HG02678 (cell line): ENCODE results near the gene GRID2IP.
"Not testable (repeated sequence)": the region's sequence is repeated elsewhere in the genome, so short reads cannot be mapped to it uniquely, and the experiment has no call there.

Source experiments
- ATAC-seq: cut with Tn5 transposase; IDR thresholded peaks from one replicate; pipeline ENCODE4 v1.9.1; 2021; ENCODE audit warnings: mild to moderate bottlenecking, moderate library complexity; ENCODE audit not compliant: unreplicated experiment

The GRID2IP gene

DNA sequence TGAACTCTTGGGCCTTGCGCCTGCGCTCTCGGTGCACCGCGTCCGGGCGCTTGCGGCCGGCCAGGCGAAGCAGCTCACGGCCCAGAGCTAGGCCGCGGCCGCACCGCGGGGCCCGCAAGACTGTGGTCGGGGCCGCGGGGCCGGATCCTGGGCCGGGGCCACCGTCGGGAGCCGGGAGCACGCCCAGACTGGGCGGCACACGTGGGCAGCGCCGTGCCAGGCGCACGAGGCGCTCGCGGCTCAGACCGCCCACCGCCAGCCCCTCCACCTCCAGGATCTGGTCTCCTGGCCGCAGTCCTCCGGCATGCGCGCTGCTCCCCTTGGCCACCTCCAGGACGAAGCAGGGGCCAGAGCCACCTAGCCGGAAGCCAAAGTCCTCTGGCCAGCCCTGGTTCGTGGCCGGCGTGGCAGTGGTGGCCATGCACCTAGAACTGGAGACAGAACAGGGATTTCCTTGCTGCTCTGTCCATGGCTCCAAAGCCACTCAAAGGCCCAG, at the start of gene GRID2IP:
Gene GRID2IP, minus strand, starts transcription at position 446 of the 496 bp plus-strand sequence. Its CDS starts 25 bp downstream, at position 421.
- no peak for ATAC-seq

DNA sequence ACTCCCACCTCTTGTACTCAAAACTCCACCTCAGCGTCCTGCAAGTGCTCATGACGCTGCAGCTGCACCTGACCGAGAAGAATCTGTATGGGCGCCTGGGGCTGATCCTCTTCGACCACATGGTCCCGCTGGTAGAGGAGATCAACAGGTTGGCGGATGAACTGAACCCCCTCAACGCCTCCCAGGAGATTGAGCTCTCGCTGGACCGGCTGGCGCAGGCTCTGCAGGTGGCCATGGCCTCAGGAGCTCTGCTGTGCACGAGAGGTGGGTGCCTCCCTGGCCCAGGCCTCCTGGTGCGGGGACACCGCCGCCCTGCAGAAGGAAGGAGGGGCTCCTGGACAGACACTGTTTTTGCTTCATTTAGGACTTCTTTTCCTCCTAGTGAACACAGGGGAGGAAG, 48.8 kb upstream of the GRID2IP start:
- no peak for ATAC-seq

DNA sequence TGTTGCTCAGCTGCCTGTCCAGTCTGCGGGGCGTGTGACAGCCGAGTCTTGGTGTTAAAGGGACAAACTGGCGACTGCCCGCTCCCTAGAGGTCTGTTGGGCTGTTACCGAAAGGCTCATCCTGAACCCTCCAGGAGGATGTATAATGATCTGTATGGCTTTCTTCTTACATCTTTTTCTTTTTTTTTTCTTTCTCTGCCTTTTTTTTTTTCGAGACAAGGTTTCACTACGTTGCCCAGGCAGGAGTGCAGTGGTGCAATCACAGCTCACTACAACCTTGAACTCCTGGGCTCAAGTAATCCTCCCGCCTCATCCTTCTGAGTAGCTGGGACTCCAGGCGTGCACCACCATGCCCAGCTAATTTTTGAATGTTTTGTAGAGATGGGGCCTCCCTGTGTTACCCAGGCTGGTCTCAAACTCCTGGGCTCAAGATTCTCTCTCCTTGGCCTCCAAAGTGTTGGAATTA, 39.4 kb upstream of the GRID2IP start:
- peak; percentile 22 for ATAC-seq

DNA sequence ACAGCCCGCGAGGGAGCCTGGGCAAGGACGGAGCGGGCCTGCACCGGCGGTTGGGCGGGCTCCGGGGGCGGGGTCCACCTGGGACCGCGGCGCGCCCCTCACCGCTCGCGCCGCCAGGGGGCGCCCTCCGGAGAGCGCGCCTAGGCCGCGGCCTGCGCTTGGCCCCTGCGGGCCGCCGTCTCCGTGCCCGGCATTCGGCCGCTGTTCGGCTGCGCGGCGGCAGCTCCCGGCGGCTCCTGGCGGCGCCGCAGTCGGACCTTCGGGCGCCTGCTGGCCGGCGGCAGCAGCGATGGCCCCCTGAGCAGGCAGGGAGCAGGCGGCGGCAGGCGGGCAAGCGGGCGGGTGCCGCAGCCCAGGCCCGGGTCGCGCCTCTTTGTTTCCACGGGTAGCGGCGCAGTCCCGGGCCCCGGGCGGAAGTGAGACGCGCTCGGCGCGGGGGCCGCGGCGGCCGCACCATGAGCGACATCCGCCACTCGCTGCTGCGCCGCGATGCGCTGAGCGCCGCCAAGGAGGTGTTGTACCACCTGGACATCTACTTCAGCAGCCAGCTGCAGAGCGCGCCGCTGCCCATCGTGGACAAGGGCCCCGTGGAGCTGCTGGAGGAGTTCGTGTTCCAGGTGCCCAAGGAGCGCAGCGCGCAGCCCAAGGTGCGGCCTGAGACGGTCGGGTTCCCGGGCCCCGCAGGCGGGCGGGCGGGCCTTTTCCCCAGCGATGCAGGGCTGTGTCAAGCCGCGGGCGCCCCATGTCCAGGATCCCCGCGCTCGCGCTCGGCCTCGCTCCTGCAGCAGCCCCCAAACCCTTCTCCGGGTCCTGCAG, 38.8 kb upstream of the GRID2IP start, which contains the start of gene INTS15:
Gene INTS15, plus strand, starts transcription at position 193 of the 816 bp plus-strand sequence. Its CDS starts 263 bp downstream, at position 456.
- peak; percentile 86 for ATAC-seq

DNA sequence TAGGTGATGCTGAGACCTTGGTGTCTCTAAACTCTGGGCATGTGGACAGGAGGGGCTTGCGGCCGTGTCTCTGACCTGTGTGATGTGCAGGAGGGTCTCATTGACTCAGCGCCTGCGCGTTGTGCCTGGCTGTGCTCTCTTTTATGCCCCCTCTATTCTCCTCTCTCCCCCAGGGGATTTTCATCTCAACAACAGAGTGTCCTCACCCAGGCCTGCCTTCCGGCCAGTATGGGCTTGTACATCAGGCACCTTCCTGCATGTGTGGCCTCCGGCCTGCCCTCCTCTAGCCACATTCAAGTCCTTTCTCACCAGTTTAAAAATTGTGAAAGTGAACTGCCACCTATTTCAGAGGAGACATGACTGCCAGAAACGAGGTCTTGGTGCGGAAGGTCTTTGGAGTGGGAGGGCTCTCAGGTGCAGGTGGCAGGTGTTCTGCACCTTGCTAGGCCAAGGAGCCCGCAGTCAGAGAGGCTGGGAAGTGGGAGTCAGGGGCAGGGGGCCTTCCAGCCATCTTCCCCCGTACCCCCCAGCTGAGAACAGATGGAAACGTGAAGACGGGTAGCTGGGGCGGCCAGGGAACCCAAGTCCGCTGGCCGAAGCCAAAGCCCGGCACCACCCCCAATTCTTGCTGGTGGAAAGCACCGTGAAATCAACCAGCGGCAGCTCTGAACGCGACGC, 38.0 kb upstream of the GRID2IP start:
- ATAC-seq = no peak

DNA sequence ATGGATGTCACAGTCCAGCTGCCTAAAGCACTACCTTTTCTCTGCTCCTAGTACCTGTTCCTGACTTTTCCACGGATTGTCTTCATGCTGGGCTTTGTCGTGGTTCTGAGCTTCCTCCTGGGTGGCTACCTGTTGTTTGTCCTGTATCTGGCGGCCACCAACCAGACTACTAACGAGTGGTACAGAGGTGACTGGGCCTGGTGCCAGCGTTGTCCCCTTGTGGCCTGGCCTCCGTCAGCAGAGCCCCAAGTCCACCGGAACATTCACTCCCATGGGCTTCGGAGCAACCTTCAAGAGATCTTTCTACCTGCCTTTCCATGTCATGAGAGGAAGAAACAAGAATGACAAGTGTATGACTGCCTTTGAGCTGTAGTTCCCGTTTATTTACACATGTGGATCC, 37.3 kb upstream of the GRID2IP start:
- no peak for ATAC-seq

DNA sequence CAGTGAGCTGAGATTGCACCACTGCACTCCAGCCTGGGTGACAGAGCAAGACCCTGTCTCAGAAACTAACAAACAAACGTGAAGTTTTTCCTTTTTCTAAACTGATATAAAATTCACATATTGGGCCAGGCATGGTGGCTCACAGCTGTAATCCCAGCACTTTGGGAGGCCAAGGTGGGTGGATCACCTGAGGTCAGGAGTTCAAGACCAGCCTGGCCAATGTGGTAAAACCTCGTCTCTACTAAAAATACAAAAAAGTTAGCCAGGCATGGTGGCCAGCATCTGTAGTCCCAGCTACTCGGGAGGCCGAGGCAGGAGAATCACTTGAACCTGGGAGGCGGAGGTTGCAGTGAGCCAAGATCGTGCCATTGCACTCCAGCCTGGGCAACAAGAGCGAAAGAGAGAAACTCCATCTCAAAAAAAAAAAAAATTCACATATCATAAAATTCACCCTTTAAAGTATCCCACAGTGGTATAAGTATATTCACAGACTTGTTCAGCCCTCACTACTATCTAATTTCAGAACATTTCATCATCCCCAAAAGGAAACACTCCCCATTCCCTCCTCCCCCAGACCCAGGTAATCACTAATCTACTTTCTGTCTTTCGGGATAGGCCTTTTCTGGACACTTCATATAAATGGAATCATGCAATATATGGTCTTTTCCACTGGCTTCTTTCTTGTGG, 34.6 kb upstream of the GRID2IP start:
- not testable (repeated sequence) for ATAC-seq

DNA sequence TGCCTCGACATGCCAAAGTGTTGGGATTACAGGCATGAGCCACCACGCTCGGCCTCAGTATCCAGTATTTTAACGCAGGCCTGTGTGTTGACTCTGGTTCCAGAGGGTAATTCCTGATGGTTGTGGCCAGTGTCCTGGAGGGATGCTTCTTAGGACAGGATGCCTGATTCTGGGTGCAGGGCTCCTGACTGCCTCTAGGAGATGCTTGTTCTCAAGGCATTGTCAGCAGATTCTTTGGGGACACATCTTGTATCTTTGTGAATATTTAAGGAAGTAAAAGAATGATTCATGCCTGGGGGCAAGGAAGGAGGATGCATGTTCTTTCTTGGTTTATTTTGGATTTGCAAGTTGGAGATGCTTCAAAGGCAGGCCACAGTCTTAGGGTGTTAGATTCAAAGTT, 28.2 kb upstream of the GRID2IP start:
- no peak for ATAC-seq

DNA sequence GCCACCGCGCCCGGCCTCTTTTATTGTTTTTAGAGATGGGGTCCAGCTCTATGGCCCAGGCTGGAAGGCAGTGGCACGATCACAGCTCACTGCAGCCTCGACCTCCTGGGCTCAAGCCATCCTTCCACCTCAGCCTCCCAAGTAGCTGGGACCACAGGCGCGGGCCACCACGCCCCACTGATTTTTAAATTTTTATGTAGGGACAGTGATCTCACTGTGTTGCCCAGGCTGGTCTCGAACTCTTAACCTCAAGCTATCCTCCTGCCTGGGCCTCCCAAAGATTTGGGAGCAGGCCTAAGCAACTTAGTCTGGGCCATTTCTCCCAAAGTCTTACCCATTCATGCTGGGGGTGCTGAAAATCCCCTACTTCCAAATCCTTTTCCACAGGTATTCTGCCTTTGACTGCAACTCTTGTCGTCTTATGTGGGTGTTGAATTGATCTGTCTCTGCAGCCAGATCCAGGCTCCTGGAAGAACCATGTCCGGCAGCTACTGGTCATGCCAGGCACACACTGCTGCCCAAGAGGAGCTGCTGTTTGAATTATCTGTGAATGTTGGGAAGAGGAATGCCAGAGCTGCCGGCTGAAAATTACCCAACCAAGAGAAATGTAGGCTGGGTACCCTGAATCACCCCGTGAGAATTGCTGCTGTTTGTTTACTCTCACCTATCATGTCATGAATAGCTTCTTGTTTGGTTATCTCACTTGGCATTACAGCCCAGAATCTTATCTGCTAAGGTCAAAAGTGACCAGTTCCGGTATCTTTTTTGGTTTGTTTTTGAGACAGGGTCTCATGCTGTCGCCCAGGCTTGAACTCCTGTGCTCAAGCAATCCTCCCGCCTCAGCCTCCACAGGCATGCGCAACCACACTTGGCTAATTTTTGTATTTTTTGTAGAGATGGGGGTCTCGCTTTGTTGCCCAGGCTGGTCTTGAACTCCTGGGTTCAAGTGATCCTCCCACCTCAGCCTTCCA, 27.1 kb upstream of the GRID2IP start:
- no peak for ATAC-seq

DNA sequence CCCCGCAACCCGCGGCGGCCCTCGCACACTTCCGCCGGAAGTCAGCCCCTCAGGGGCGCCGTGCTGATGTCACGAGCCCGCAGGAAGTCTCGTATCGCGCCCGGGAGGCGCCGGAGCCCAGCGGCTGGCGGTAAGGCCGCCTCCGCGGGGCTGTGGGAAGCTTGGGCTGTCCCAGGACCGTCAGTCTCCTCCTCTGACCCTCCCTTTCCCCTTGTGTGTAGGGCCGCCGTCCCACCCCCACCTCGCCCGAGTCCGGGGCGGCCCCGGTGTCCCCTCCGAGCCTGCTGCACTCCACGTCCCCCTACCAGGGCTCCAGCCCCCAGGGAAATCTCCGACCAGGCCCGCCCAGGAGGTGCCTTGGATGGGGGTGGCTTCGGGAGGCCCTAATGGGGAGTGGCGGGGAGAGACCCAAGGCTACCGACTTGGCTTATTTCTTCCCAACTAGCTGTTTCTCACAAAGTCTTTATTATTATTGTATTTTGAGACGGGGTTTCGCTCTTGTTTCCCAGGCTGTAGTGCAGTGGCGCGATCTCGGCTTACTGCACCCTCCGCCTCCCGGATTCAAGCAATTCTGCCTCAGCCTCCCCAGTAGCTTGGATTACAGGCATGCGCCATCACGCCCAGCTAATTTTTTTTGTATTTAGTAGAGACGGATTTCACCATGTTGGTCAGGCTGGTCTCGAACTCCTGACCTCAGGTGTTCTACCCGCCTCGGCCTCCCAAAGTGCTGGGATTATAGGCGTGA, 26.3 kb upstream of the GRID2IP start, which contains the start of gene ZDHHC4:
Gene ZDHHC4, plus strand, starts transcription at position 86 of the 745 bp plus-strand sequence. CDS start 3,108 bp downstream, outside the sequence.
- ATAC-seq = peak; percentile 98

DNA sequence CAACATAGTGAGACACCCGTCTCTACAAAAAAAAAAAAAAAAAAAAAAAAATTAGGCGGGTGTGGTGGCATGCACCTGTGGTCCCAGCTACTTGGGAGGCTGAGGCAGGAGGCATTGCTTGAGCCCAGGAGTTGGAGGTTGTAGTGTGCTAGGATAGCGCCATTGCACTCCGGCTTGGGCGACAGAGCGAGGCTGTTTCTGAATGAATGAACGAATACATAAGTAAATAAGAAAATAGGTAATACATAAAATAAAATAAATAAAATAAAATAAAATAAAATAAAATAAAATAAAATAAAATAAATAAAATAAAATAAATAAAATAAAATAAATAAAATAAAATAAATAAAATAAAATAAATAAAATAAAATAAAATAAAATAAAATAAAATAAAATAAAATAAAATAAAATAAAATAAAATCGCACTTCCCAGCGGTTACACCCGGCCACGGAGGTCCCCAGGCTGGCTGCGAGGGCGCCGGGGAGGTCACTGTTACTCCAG, 25.7 kb upstream of the GRID2IP start:
- not testable (repeated sequence) for ATAC-seq

DNA sequence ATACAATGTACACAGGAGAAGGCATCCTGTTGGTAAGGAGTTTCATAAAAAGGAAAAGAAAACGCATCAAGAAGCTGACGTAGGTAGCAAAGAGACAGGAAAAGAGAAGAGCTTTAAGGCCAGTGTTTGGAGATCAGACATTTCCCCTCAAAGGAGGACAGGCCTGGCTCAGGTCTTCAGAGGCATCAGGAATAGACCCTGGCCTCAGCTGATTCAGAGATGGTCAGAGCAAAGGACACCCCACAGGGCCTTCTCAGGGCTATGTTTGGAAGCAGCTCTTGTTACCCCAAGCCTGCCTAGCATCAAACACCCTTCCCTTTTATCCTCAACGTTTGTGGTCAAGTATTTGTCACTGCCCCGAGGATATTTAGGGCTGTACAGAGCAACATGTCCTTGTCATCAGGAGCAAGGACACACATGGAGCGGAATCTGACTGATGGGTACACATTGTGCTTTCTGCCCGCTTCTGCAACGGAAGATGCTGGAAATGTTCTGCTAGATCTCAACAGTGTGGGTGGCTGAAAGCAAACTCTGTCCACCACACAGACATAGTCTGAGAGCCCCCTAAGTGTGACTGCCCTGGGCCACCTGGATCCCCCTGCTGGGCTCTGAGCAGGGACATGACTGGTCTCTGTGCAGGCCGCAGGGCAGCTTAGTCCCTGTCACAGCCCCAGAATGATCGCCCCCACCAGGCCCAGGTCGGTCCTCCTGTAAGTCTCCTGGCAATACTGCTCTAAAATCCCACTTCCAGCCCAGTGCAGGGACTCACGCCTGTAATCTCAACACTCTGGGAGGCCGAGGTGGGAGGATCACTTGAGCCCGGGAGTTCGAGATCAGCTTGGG, 25.0 kb upstream of the GRID2IP start:
- ATAC-seq = no peak

DNA sequence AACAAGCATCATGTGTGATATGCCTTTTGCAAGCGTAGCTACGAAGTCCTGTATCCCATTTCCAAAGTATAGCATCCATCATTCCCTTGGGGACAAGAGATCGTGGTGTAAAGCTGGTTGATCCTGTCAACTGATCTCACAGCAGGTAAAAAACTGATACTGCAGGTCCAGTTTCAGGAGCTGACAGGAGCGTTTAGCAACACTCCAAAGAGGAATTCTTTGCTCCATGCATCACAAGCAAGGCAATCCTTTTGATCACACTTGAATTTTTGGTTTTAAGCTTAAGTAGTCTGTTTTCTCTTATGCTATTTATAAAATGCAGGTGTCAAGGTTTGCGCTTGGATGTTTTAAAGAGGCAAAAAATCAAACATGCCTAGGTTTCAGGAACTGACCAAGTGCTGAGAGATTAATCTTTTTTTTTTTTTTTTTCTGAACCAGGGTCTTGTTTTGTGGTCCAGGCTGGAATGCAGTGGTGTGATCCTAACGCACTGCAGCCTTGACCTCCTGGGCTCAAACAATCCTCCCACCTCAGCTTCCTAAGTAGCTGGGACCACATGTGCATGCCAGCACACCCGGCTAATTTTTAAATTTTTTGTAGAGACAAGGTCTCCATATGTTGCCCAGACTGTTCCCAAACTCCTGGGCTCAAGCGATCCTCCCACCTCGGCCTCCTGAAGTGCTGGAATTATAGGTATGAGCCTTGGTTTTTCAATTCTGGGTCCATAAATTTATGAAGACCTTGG, 24.2 kb upstream of the GRID2IP start:
- ATAC-seq = no peak

DNA sequence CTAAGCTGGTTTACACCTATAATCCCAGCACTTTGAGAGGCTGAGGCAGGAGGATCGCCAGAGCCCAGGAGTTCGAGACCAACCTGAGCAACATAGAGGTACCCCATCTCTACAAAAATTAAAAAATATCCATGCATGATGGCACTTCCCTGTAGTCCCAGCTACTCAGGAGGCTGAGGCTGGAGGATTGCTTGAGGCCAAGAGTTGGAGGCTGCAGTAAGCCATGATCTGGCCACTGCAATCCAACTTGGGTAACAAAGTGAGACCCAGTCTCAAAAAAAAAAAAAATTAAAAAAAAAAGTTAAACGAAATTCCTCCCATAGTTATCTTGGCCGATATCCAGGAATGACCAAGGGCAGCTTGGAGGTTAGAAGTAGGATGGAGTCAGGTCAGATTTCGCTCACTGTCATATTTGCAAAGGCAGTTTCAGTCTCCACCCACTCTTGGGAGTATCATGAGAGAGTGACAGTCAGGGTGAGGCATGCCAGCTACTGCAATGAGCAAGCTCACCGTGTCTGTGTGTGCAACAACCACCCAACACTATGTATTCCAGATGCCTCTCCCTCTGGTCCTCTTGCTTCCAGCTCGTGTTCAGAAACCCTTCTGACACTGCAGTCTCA, 20.0 kb upstream of the GRID2IP start:
- no peak for ATAC-seq

DNA sequence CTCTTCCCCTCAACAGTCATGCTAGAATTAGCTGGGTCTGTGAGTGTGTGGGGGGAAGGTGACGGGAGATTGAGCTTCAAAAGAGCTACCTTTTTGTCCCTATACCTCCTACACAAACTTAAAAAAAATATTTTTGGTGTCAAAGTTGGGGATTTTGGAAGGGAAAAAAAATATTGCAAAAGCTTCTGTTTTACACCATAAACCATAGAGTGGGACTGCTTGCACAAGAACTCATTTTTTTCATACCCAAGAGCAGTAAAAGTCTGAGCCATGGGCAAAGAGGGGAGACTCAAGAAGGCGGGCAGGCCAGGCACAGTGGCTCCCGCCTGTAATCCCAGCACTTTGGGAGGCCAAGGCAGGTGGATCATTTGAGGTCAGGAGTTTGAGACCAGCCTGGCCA, 16.6 kb upstream of the GRID2IP start:
- no peak for ATAC-seq

DNA sequence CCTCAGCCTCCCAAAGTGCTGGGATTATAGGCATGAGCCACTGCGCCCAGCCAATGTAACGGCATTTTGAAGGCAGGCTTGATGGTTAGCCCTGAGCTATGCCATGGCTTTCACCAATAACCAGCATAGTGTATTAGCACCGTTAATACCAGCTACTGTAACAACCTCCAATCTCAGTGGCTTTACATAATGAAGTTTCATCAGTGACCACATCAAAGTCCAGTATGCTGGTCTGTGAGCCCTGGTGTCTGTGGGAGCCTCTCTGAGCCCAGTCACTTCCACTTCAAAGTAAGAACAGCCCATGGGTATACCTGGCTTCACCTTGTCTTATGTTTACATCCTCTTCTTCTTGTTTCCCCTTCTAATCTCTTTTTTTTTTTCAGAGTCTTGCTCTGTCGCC, 14.4 kb upstream of the GRID2IP start:
- no peak for ATAC-seq
